Activated CD8-positive, alpha-beta T cell treated with anti-CD3 and anti-CD28 coated beads, Interleukin-2, amount 10 ng/mL, durations not matched to agents 7 days and 5 days (primary cell): Measurements from ENCODE around the gene NDRG4. TPM values are rescaled to one million over a fixed set of nuclear protein-coding genes. Genes with fewer than 3 reads are reported as not detected.

Experiments used
- ATAC-seq: fragments of 150-1000 bp; cut with Tn5 transposase; one replicate; pipeline ENCODE4 v1.10.0; 2021; ENCODE audit warnings: moderate library complexity
- CTCF ChIA-PET: fragments of 350-600 bp; sonication (Branson Sonifier 250); formaldehyde crosslinking; loops from one replicate; lab custom pipeline; 2021; ENCODE audit warnings: antibody characterized with exemption; lab: Charles Lee
- POLR2A ChIA-PET: fragments of 350-600 bp; sonication (Branson Sonifier 250); formaldehyde crosslinking; loops from one replicate; lab custom pipeline; 2021; ENCODE audit warnings: antibody characterized with exemption; lab: Charles Lee
- DNase-seq: peaks from one replicate; pipeline ENCODE4 v3.0.0-alpha.2; 2020
- H3K27ac Mint-ChIP-seq: one replicate; pipeline ENCODE4 v1.8.0; 2021; ENCODE audit warnings: mild to moderate bottlenecking, mixed read lengths
- H3K27me3 Mint-ChIP-seq: one replicate; pipeline ENCODE4 v1.8.0; 2021; ENCODE audit warnings: low read depth, mixed read lengths
- H3K36me3 Mint-ChIP-seq: one replicate; pipeline ENCODE4 v1.8.0; 2021; ENCODE audit warnings: low read depth, mixed read lengths
- H3K4me1 Mint-ChIP-seq: one replicate; pipeline ENCODE4 v1.8.0; 2021; ENCODE audit warnings: low read depth, mixed read lengths
- H3K4me3 Mint-ChIP-seq: one replicate; pipeline ENCODE4 v1.8.0; 2021; ENCODE audit warnings: mild to moderate bottlenecking, mixed read lengths
- H3K9me3 Mint-ChIP-seq: one replicate; pipeline ENCODE4 v1.8.0; 2022; ENCODE audit warnings: mixed read lengths; ENCODE audit not compliant: insufficient read depth
- total RNA-seq, 2 experiments: library from RNA; stranded (reverse); gene quantifications; one replicate each; pipeline ENCODE4 v1.2.3, GENCODE V29; 2021

The NDRG4 gene
- total RNA-seq, 2 experiments from 2014 or later, result not detected

- POLR2A ChIA-PET, result no interaction called here
- DNase-seq, result no peak
Measured at GRCh38 chr16:58498341-58499091, 1.4 kb upstream of the NDRG4 start.

GRCh38 chr16:58499092-58499511, 841 bp upstream of the NDRG4 start:
- ChIA-PET POLR2A (no interaction called here), CTCF (interaction anchor here (1.3 to 1.7 kb wide), 3 partner anchors 10 to 162 kb away, joined by 4 to 5 read pairs (median 4); no protein-coding TSS in a partner anchor)
- no peaks in the 10 kb centered on the region for H3K9me3 Mint-ChIP-seq
- ATAC-seq, result no peak
- no peaks in the 10 kb centered on the region for H3K36me3 Mint-ChIP-seq
- no peak for DNase-seq
- H3K4me1 Mint-ChIP-seq, result peaks cover 16% of the 10 kb centered on the region
- H3K4me3 Mint-ChIP-seq, result no peak overlapping the region
- peaks cover 17% of the 10 kb centered on the region for H3K27me3 Mint-ChIP-seq
- no peak overlapping the region for H3K27ac Mint-ChIP-seq

More at GRCh38 chr16:58498341-58499091, 1.4 kb upstream of the NDRG4 start:
- CTCF ChIA-PET, result interaction anchor here (1.5 kb wide), 1 partner anchor 9 kb away, joined by 4 read pairs; no protein-coding TSS in a partner anchor
- Mint-ChIP-seq H3K4me3 (no peak overlapping the region), H3K4me1 (peaks cover 16% of the 10 kb centered on the region), H3K27ac (no peak overlapping the region), H3K27me3 (peaks cover 17% of the 10 kb centered on the region), H3K9me3 (no peaks in the 10 kb centered on the region), H3K36me3 (no peaks in the 10 kb centered on the region)
- ATAC-seq, result no peak

GRCh38 chr16:58500430-58501241, 693 bp downstream of the NDRG4 start:
- no peak overlapping the region for H3K4me3 Mint-ChIP-seq
- H3K9me3 Mint-ChIP-seq, result no peaks in the 10 kb centered on the region
- H3K27ac Mint-ChIP-seq, result no peak overlapping the region
- DNase-seq (no peak), ATAC-seq (peak; percentile 13)
- POLR2A ChIA-PET, result no interaction called here
- H3K27me3 Mint-ChIP-seq, result peaks cover 17% of the 10 kb centered on the region
- H3K4me1 Mint-ChIP-seq, result peaks cover 7% of the 10 kb centered on the region
- CTCF ChIA-PET, result interaction anchor here (1.1 to 1.7 kb wide), 3 partner anchors 11 to 242 kb away, joined by 3 to 4 read pairs (median 3); no protein-coding TSS in a partner anchor
- no peaks in the 10 kb centered on the region for H3K36me3 Mint-ChIP-seq

GRCh38 chr16:58501242-58502131, 1.5 kb downstream of the NDRG4 start:
- Mint-ChIP-seq H3K36me3 (no peaks in the 10 kb centered on the region), H3K27ac (no peak overlapping the region), H3K4me1 (peaks cover 6% of the 10 kb centered on the region), H3K4me3 (peak overlapping the region; percentile 58), H3K27me3 (peaks cover 17% of the 10 kb centered on the region), H3K9me3 (no peaks in the 10 kb centered on the region)
- DNase-seq (peak; percentile 38), ATAC-seq (peak; percentile 42)
- ChIA-PET CTCF (interaction anchor here (1.2 kb wide), 1 partner anchor 241 kb away, joined by 3 read pairs; no protein-coding TSS in a partner anchor), POLR2A (no interaction called here)

GRCh38 chr16:58502217-58502921, 2.4 kb downstream of the NDRG4 start:
- POLR2A ChIA-PET, result no interaction called here
- CTCF ChIA-PET, result interaction anchor here (0.6 kb wide), 1 partner anchor 10 kb away, joined by 3 read pairs; no protein-coding TSS in a partner anchor
- no peaks in the 10 kb centered on the region for H3K36me3 Mint-ChIP-seq
- H3K9me3 Mint-ChIP-seq, result no peaks in the 10 kb centered on the region
- ATAC-seq (no peak), DNase-seq (no peak)
- H3K27ac Mint-ChIP-seq, result no peak overlapping the region
- H3K4me3 Mint-ChIP-seq, result no peak overlapping the region
- peaks cover 17% of the 10 kb centered on the region for H3K27me3 Mint-ChIP-seq
- H3K4me1 Mint-ChIP-seq, result peaks cover 12% of the 10 kb centered on the region

- Mint-ChIP-seq H3K27ac (no peak overlapping the region), H3K36me3 (no peaks in the 10 kb centered on the region), H3K9me3 (no peaks in the 10 kb centered on the region), H3K4me1 (peaks cover 12% of the 10 kb centered on the region), H3K4me3 (no peak overlapping the region), H3K27me3 (peaks cover 14% of the 10 kb centered on the region)
- ATAC-seq, result no peak
- POLR2A ChIA-PET, result no interaction called here
- CTCF ChIA-PET, result interaction anchor here (0.6 kb wide), 1 partner anchor 9 kb away, joined by 3 read pairs; no protein-coding TSS in a partner anchor
- DNase-seq, result no peak
Measured at GRCh38 chr16:58503166-58503862, 3.4 kb downstream of the NDRG4 start.

- H3K36me3 Mint-ChIP-seq, result no peaks in the 10 kb centered on the region
- CTCF ChIA-PET, result no interaction called here
- no peak overlapping the region for H3K4me3 Mint-ChIP-seq
- peaks cover 12% of the 10 kb centered on the region for H3K4me1 Mint-ChIP-seq
- H3K27ac Mint-ChIP-seq, result no peak overlapping the region
- peaks cover 14% of the 10 kb centered on the region for H3K27me3 Mint-ChIP-seq
- no peaks in the 10 kb centered on the region for H3K9me3 Mint-ChIP-seq
- ATAC-seq (no peak), DNase-seq (no peak)
- POLR2A ChIA-PET, result no interaction called here
Measured at GRCh38 chr16:58503863-58504688, 4.1 kb downstream of the NDRG4 start.

- no peak for ATAC-seq
- Mint-ChIP-seq H3K9me3 (no peaks in the 10 kb centered on the region), H3K4me3 (no peak overlapping the region), H3K27me3 (peaks cover 3% of the 10 kb centered on the region), H3K36me3 (no peaks in the 10 kb centered on the region), H3K27ac (no peak overlapping the region), H3K4me1 (peaks cover 8% of the 10 kb centered on the region)
- ChIA-PET POLR2A (interaction anchor here (1.0 to 1.1 kb wide), 2 partner anchors 8 to 250 kb away, joined by 3 read pairs; no protein-coding TSS in a partner anchor), CTCF (no interaction called here)
- DNase-seq, result no peak
Measured at GRCh38 chr16:58506241-58507194, 6.6 kb downstream of the NDRG4 start.
